ENCODE measurements around the gene CRYBB1. TPM values are rescaled to one million over a fixed set of nuclear protein-coding genes. Genes with fewer than 3 reads are reported as not detected.

The CRYBB1 gene
- total and polyA plus RNA-seq, 4 donors, result 0.17 to 2.3 (median 0.32) TPM; not detected in 1

DNA sequence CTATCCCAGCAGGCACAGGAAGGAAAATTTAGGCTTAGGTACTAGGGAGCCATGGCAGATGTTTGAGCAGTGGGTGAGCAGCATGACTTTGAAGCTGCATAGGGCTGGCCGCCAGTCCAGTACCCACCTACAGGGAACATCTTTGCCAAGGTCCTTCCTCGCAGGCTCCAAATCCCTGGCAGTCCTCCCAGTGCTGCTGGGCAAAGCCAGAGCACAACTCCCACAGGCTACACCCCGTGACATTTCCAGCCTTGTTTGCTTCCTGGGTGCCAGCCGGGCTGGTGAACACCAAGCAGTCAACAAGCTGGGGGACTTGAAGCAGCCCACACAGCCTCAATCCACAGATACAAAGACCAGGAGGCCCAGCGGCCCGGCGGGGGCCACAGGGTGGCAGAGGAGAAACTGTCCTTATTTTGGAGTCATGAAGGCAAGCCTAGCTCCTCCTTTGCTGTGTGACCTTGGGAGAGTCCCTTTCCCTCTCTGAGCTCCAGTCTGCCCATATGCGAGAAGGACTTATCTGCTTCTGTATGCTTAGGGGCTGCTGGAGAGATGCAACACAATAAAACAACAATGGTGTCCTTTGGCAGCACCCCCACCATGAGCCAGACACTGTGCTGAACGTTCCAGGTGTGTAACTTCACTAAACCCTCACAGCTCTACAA, 55.9 kb downstream of the CRYBB1 start:
- H3K36me3 ChIP-seq (ENCODE audit: control insufficient read depth in 4 of 4, insufficient read depth in 3 of 4, low read depth in 1 of 4, low read length in 3 of 4), result peaks cover 1 to 6% (median 4%) of the 10 kb centered on the region in 4 donors
- no peak overlapping the region for H3K4me3 ChIP-seq (ENCODE audit: low read depth in 1 of 3, low read length in 3 of 3)
- WGBS, result 30% methylated on average over 9 of the region's 9 CpGs
- TF ChIP-seq YY1 (IDR thresholded peaks at IDR 0.05) (no peak), RXRA (IDR thresholded peaks at IDR 0.05) (peak; percentile 75 to 83), EGR1 (IDR thresholded peaks at IDR 0.05; ENCODE audit: low read depth in 2 of 2) (no peak), HNF4G (IDR thresholded peaks at IDR 0.05) (no peak), RAD21 (IDR thresholded peaks at IDR 0.05) (peak; percentile 45 to 66), HNF4A (conservative IDR thresholded peaks at IDR 0.05) (peak; percentile 57 to 63), FOXA1 (IDR thresholded peaks at IDR 0.05) (peak; percentile 83), SP1 (IDR thresholded peaks at IDR 0.05) (peak; percentile 59), TAF1 (conservative IDR thresholded peaks at IDR 0.05) (no peak), JUND (IDR thresholded peaks at IDR 0.05) (peak; percentile 17 to 48), GABPA (IDR thresholded peaks at IDR 0.05 in 1 of 2, conservative IDR thresholded peaks at IDR 0.05 in 1 of 2) (no peak), NR2F2 (IDR thresholded peaks at IDR 0.05) (no peak), FOXA2 (IDR thresholded peaks at IDR 0.05) (peak; percentile 68)
- TF ChIP-seq, protein P1, sequence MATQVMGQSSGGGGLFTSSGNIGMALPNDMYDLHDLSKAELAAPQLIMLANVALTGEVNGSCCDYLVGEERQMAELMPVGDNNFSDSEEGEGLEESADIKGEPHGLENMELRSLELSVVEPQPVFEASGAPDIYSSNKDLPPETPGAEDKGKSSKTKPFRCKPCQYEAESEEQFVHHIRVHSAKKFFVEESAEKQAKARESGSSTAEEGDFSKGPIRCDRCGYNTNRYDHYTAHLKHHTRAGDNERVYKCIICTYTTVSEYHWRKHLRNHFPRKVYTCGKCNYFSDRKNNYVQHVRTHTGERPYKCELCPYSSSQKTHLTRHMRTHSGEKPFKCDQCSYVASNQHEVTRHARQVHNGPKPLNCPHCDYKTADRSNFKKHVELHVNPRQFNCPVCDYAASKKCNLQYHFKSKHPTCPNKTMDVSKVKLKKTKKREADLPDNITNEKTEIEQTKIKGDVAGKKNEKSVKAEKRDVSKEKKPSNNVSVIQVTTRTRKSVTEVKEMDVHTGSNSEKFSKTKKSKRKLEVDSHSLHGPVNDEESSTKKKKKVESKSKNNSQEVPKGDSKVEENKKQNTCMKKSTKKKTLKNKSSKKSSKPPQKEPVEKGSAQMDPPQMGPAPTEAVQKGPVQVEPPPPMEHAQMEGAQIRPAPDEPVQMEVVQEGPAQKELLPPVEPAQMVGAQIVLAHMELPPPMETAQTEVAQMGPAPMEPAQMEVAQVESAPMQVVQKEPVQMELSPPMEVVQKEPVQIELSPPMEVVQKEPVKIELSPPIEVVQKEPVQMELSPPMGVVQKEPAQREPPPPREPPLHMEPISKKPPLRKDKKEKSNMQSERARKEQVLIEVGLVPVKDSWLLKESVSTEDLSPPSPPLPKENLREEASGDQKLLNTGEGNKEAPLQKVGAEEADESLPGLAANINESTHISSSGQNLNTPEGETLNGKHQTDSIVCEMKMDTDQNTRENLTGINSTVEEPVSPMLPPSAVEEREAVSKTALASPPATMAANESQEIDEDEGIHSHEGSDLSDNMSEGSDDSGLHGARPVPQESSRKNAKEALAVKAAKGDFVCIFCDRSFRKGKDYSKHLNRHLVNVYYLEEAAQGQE (IDR thresholded peaks at IDR 0.05), result peak; percentile 29
- TF ChIP-seq, protein P2, sequence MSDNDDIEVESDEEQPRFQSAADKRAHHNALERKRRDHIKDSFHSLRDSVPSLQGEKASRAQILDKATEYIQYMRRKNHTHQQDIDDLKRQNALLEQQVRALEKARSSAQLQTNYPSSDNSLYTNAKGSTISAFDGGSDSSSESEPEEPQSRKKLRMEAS (IDR thresholded peaks at IDR 0.05), result peak; percentile 78
- TF ChIP-seq, protein P3, sequence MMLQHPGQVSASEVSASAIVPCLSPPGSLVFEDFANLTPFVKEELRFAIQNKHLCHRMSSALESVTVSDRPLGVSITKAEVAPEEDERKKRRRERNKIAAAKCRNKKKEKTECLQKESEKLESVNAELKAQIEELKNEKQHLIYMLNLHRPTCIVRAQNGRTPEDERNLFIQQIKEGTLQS (IDR thresholded peaks at IDR 0.05), result no peak
- TF ChIP-seq, protein P4, sequence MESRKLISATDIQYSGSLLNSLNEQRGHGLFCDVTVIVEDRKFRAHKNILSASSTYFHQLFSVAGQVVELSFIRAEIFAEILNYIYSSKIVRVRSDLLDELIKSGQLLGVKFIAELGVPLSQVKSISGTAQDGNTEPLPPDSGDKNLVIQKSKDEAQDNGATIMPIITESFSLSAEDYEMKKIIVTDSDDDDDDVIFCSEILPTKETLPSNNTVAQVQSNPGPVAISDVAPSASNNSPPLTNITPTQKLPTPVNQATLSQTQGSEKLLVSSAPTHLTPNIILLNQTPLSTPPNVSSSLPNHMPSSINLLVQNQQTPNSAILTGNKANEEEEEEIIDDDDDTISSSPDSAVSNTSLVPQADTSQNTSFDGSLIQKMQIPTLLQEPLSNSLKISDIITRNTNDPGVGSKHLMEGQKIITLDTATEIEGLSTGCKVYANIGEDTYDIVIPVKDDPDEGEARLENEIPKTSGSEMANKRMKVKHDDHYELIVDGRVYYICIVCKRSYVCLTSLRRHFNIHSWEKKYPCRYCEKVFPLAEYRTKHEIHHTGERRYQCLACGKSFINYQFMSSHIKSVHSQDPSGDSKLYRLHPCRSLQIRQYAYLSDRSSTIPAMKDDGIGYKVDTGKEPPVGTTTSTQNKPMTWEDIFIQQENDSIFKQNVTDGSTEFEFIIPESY (IDR thresholded peaks at IDR 0.05), result peak; percentile 13
- TF ChIP-seq, protein P5, sequence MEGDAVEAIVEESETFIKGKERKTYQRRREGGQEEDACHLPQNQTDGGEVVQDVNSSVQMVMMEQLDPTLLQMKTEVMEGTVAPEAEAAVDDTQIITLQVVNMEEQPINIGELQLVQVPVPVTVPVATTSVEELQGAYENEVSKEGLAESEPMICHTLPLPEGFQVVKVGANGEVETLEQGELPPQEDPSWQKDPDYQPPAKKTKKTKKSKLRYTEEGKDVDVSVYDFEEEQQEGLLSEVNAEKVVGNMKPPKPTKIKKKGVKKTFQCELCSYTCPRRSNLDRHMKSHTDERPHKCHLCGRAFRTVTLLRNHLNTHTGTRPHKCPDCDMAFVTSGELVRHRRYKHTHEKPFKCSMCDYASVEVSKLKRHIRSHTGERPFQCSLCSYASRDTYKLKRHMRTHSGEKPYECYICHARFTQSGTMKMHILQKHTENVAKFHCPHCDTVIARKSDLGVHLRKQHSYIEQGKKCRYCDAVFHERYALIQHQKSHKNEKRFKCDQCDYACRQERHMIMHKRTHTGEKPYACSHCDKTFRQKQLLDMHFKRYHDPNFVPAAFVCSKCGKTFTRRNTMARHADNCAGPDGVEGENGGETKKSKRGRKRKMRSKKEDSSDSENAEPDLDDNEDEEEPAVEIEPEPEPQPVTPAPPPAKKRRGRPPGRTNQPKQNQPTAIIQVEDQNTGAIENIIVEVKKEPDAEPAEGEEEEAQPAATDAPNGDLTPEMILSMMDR (IDR thresholded peaks at IDR 0.05; ENCODE audit: low read depth, low read length, missing input control), result peak; percentile 22
- no peak for DNase-seq (ENCODE audit: low spot score)
- peak overlapping the region in 1 of 2 donors; percentile 0 for H3K9ac ChIP-seq (ENCODE audit: low read depth in 1 of 2, low read length in 2 of 2)
- no peaks in the 10 kb centered on the region for H3K9me3 ChIP-seq (ENCODE audit: control insufficient read depth in 4 of 4, low read length in 3 of 4)
- peak overlapping the region; percentile 86 to 89 for H3K27ac ChIP-seq (ENCODE audit: low read depth in 1 of 2, low read length in 2 of 2)
- peaks cover 11 to 74% (median 57%) of the 10 kb centered on the region in 4 donors for H3K4me1 ChIP-seq (ENCODE audit: control insufficient read depth in 4 of 4, insufficient read depth in 4 of 4, low read length in 3 of 4)
- H3K27me3 ChIP-seq (ENCODE audit: control insufficient read depth in 4 of 4, insufficient read depth in 4 of 4, low read length in 3 of 4), result no peaks in the 10 kb centered on the region

All from liver (tissue), 9 donors.